ENCODE results near the gene NLGN1.

NLGN1 gene

DNA sequence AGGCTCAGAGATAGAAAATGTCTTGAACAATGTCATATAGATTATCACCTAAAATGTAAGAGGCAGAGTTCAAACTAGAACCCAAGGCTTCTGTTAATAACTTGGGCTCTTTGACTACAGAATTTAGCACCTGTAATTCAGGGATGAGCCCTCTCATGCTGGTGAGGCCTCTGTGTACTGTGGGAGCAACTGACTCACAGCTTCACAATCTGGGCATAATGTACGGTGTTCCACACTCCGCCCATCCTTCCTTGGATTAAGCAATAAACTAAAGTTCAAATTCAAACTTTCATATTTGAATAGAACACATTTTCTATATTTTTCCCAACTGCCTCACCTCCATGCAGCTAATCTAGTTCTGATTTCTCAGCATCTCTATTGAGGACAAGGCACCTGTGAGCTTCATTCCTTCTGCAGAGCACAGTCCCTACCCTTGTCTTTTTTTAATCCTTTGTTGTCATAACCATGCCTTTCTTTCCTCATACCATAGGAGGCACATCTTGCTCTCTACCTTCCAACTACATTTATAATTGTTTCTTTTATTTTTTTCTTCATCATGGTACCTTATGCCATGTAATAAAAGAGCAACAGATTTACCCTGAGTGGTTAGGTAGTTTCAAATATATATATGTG, 392.1 kb downstream of the NLGN1 start:
- DNase-seq (ENCODE audit: low read depth) = no peak
- TF ChIP-seq, protein P1, sequence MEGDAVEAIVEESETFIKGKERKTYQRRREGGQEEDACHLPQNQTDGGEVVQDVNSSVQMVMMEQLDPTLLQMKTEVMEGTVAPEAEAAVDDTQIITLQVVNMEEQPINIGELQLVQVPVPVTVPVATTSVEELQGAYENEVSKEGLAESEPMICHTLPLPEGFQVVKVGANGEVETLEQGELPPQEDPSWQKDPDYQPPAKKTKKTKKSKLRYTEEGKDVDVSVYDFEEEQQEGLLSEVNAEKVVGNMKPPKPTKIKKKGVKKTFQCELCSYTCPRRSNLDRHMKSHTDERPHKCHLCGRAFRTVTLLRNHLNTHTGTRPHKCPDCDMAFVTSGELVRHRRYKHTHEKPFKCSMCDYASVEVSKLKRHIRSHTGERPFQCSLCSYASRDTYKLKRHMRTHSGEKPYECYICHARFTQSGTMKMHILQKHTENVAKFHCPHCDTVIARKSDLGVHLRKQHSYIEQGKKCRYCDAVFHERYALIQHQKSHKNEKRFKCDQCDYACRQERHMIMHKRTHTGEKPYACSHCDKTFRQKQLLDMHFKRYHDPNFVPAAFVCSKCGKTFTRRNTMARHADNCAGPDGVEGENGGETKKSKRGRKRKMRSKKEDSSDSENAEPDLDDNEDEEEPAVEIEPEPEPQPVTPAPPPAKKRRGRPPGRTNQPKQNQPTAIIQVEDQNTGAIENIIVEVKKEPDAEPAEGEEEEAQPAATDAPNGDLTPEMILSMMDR (IDR thresholded peaks at IDR 0.05; ENCODE audit: control insufficient read depth, extremely low read depth, insufficient read depth) = no peak

DNA sequence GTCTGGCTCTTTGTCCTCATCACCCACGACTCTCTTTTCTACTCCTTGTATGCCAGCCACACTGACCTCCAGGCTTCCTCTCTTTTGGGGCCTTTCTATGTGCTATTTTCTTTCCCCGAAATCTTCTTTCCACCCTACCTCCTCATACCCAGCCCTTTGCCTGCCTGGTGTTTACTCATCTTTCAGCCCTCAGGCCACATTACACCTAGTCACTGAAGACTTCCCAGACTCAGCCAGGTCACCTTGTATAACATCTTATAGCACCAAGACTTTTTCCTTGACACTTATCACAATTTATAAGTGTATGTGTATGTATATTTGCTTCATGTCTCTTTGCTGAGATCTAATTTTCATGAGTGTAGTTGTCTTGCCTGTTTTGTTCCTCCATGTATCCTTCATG, 396.4 kb downstream of the NLGN1 start:
- H3K4me3 ChIP-seq (ENCODE audit: low read depth, low read length) = no peak overlapping the region
- no peak for DNase-seq (ENCODE audit: low read depth)
- TF ChIP-seq, protein P1 (IDR thresholded peaks at IDR 0.05; ENCODE audit: control insufficient read depth, extremely low read depth, insufficient read depth) = no peak

More for the DNA sequence above, 392.1 kb downstream of the NLGN1 start:
- H3K4me3 ChIP-seq (ENCODE audit: low read depth, low read length) = no peak overlapping the region

DNA sequence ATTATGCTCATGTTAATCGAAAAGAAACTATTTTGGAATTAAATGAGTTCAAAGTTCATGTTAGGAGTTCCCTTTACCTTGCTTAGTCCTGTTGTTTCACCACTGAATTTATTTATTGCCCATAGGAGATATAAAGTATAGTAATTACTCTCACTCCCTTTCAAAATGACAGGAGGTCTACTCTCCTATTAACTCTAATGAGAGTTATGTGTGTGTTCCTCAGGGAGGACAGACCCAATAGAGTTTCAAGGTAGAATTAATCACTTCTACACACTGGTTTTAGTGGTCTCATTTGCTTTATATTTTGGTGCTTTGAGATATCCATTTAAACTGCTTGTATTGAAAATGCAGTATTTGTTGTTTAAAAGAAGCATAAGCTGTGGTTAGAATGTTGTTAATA, 398.9 kb downstream of the NLGN1 start:
- no peak overlapping the region for H3K4me3 ChIP-seq (ENCODE audit: low read depth, low read length)
- no peak for DNase-seq (ENCODE audit: low read depth)
- TF ChIP-seq, protein P1 (IDR thresholded peaks at IDR 0.05; ENCODE audit: control insufficient read depth, extremely low read depth, insufficient read depth) = no peak

DNA sequence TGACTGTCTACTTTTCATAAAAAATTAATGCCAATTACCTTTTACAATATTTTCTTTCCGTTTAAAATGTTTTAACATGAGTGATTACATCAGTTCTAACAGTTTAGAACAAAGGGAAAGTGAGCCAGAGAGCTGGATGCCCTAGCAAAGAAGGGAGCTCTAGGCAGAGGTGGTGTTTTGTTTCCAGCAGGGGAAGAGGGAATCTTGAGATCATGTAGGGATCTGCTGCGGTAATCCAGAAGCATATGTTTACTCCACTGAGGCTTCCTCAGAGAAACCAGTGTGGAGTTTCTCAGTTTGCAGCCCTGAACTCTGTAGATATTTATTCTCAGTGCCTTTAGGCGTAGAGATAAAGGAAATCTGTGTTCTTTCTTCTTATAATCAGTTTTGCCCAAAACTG, 399.3 kb downstream of the NLGN1 start:
- no peak for DNase-seq (ENCODE audit: low read depth)
- TF ChIP-seq, protein P1 (IDR thresholded peaks at IDR 0.05; ENCODE audit: control insufficient read depth, extremely low read depth, insufficient read depth) = no peak
- H3K4me3 ChIP-seq (ENCODE audit: low read depth, low read length) = no peak overlapping the region

DNA sequence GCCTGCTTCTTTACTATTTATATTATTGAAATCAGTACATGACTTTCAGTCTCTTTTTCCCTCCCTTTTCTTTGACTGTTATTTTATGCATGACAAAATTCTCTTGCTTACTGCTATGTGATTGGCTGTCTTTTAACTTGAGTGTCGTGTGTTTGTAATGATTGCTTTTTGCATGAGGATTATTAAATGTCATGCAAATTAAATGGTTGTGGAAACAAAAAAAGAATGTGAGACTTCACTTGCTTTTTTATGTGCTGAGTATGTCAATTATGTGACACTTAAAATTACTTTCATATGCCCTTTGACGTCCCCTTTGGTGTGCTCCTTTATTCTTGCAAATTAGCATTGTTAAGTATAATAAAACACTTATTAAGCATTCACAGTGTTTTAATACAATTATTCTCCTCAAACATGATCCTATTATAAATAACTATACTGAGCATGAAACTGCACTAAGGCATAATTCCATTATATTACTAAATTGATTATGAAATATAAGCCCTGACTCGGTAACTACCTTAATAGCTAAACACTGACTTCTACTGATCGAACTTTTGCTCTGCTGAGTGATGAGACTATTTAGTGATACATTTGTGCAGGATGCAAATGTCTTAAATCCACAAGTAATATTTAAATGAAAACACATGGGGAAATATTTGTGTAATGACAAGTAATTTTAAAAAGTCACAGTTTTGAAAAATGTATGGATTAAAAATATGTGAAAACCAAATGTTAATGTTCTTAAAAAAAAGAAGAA, 401.7 kb downstream of the NLGN1 start:
- DNase-seq (ENCODE audit: low read depth) = no peak
- TF ChIP-seq, protein P1 (IDR thresholded peaks at IDR 0.05; ENCODE audit: control insufficient read depth, extremely low read depth, insufficient read depth) = no peak

DNA sequence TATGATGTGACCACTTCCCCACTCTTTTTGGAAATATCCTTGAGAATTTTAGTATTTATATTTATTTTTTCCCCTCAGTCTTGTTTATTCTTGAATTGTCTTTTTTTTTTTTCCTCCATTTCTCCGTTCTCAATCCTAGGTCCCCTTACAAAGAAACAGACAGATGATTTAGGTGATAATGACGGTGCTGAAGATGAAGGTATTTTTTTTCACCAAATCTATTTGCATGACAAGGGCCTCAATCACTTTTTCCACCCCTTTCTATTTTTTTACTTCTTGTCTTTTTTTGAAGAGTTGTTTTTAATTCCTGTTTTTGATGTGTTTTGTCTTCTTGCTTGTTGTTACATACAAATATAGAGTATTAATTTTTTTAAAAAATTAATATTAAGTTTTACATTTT, 402.6 kb downstream of the NLGN1 start:
- no peak overlapping the region for H3K4me3 ChIP-seq (ENCODE audit: low read depth, low read length)
- no peak for DNase-seq (ENCODE audit: low read depth)
- TF ChIP-seq, protein P1 (IDR thresholded peaks at IDR 0.05; ENCODE audit: control insufficient read depth, extremely low read depth, insufficient read depth) = no peak

More for the DNA sequence above, 401.7 kb downstream of the NLGN1 start:
- no peak overlapping the region for H3K4me3 ChIP-seq (ENCODE audit: low read depth, low read length)
